Measurements from ENCODE around the gene UBALD1. TPM values are rescaled to one million over a fixed set of nuclear protein-coding genes. Genes with fewer than 3 reads are reported as not detected.

The UBALD1 gene
- total and polyA plus RNA-seq, 9 of the 15 experiments (the other 6 are each of a cell fraction or from before 2014, with no cell fraction given): 1.3 to 38.0 (median 6.2) TPM; not detected in 2

GRCh38 chr16:4611337-4612021, 3.2 kb downstream of the UBALD1 start:
- Histone ChIP-seq H3K27me3 (ENCODE audit: control insufficient read depth in 2 of 2, insufficient read depth in 2 of 2, low read length in 2 of 2) (no peaks in the 10 kb centered on the region), H3K27ac (ENCODE audit: extremely low read depth, low read depth, low read length) (no peak overlapping the region), H3K9me3 (replicated peaks; ENCODE audit: control insufficient read depth, insufficient read depth, low read depth, low read length) (no peaks in the 10 kb centered on the region), H3K9me1 (ENCODE audit: control insufficient read depth, insufficient read depth, low read length) (peaks cover 17% of the 10 kb centered on the region), H3K4me2 (ENCODE audit: insufficient read depth, low read length) (no peak overlapping the region), H3K9ac (ENCODE audit: insufficient read depth in 1 of 2, low read depth in 2 of 2, low read length in 2 of 2) (peak overlapping the region in 1 of 2 experiments; percentile 3; a peak in 2 of 4 replicates), H3K4me1 (replicated peaks in 1 of 2; ENCODE audit: control insufficient read depth in 2 of 2, insufficient read depth in 2 of 2, low read length in 2 of 2) (peaks cover 16 to 78% of the 10 kb centered on the region in 2 experiments), H3K4me3 (no peak overlapping the region), H4K20me1 (replicated peaks; ENCODE audit: control insufficient read depth, insufficient read depth, low read length) (peaks cover 40% of the 10 kb centered on the region), H3K79me2 (ENCODE audit: control insufficient read depth, insufficient read depth, low read length) (peaks cover 39% of the 10 kb centered on the region), H2AFZ (ENCODE audit: low read depth, low read length) (no peak overlapping the region), H3K36me3 (ENCODE audit: control insufficient read depth, insufficient read depth, low read length) (peaks cover 32% of the 10 kb centered on the region; the same call in 1 of the 3 replicates)
- ChIA-PET CTCF (ENCODE audit: low intra/inter-chr PET ratio) (no interaction called here), POLR2A (interaction anchor here (0.6 to 1.5 kb wide), 4 partner anchors 14 to 480 kb away, joined by 3 to 6 read pairs (median 3); no protein-coding TSS in a partner anchor)
- intact Hi-C loops (cut with micrococcal nuclease) (no loop called here), in situ Hi-C loops (cut with MboI) (no loop called here)
- WGBS (ENCODE audit: insufficient coverage, low coverage, missing lambda C conversion rate): 90% methylated on average over 22 of the region's 22 CpGs
- ATAC-seq: no peak
- no TSS peak for BruUV-seq (replicated peaks)
- no peak for FAIRE-seq
- no peak for DNase-seq (ENCODE audit: extremely low read depth in 1 of 4, low spot score in 3 of 4)
- TF ChIP-seq TFAP4 (CRISPR knock-in tag; IDR thresholded peaks at IDR 0.05; ENCODE audit: borderline replicate concordance) (peak; percentile 25; the same call in 1 of the 2 replicates), TRIM25 (IDR thresholded peaks at IDR 0.05; ENCODE audit: borderline replicate concordance) (no peak), POLR2G (IDR thresholded peaks at IDR 0.05; ENCODE audit: low read depth, low read length) (peak; percentile 46; the same call in 1 of the 2 replicates), ZC3H4 (CRISPR knock-in tag; IDR thresholded peaks at IDR 0.05; ENCODE audit: borderline replicate concordance) (peak; percentile 49; the same call in 1 of the 2 replicates), CEBPG (CRISPR knock-in tag; IDR thresholded peaks at IDR 0.05) (peak; percentile 70), CEBPG (tag; conservative IDR thresholded peaks at IDR 0.05 in 1 of 2, IDR thresholded peaks at IDR 0.05 in 1 of 2) (peak in 1 of 2 experiments; percentile 43; a peak in 1 of 4 replicates), ETV5 (CRISPR knock-in tag; IDR thresholded peaks at IDR 0.05; ENCODE audit: low read depth) (no peak), UBTF (IDR thresholded peaks at IDR 0.05; ENCODE audit: borderline replicate concordance in 1 of 2, low read depth in 2 of 2, low read length in 2 of 2) (no peak), CEBPB (tag; IDR thresholded peaks at IDR 0.05) (peak; percentile 89), BCL6 (CRISPR knock-in tag; IDR thresholded peaks at IDR 0.05) (no peak), RBFOX2 (IDR thresholded peaks at IDR 0.05; ENCODE audit: low read depth, low read length) (peak; percentile 58)
